Sciatic nerve (tissue), 2 donors: ENCODE measurements around the gene PASK. TPM values are rescaled to one million over a fixed set of nuclear protein-coding genes. Genes with fewer than 3 reads are reported as not detected.
"Not testable (repeated sequence)": the region's sequence is repeated elsewhere in the genome, so short reads cannot be mapped to it uniquely, and the experiment has no call there.

Source experiments
- ATAC-seq: fragments of 200-7000 bp; cut with Tn5 transposase; one replicate; pipeline ENCODE4 v1.9.1; 2020; ENCODE audit warnings: mild to moderate bottlenecking, moderate library complexity
- DNase-seq: peaks from one replicate; pipeline ENCODE4 v3.0.0-alpha.2; 2020; ENCODE audit warnings: low spot score
- intact Hi-C: fragments of 100-400 bp; cut with DNase I; formaldehyde crosslinking; loops from one replicate; pipeline ENCODE4 v1.14.2; 2022
- total RNA-seq: library from RNA; stranded (reverse); fragmentation: NEBNext Ultra II Directional; extraction: Animal tissue kit (Norgen Biotek cat#: 25700); gene quantifications from one replicate; pipeline ENCODE4 v1.2.1, GENCODE V29; 2021
- donor health status: DM: no; HTN: no; CAD: no.
- donor health status: DM: no; HTN: no; CAD: no.

The PASK gene
- 7.0 TPM for total RNA-seq

DNA sequence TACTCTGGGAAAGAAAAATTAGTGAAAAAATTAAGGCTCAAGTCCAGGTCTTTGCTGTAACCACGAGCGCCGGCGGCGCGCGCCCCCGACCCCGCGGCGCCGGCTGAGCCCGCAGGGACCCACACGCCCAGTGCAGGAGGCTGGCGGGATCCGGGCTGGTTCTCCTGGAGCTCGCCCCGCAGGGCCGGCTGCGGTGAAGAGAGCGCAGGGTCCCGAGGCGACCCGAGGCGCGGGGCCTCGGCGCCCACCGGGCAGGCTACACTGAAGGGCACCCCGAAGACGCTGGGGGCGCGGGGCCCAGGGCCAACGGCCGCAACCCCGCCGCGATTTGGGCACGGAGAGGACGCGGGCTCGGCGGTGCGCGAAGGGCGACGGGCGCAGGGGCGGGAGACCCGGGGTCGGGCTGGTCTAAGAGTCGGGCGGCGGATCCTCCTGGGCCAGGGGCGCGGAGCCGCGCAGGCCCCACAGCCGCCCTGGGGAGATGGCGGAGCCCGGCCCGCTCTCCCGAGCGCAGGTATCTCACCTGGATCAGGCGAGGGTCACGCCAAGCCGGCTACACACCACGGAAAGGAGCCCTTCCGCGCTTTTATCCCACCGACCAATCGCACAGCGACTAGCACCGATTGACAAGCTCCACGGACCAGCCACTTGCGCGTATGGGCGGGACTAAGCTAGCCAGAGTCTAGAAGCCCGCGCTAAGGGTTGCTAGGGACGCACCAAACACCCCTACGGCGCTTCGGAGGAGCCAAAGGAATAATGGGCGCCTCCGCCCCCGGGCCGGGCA lies at the start of gene PASK:
TSS of gene PASK (minus strand) at position 582 of the 784 bp plus-strand sequence. CDS start 6,440 bp downstream, outside the sequence.
- peak; percentile 97 for ATAC-seq
- DNase-seq, result peak; percentile 95
- intact Hi-C loops, result no loop called here

DNA sequence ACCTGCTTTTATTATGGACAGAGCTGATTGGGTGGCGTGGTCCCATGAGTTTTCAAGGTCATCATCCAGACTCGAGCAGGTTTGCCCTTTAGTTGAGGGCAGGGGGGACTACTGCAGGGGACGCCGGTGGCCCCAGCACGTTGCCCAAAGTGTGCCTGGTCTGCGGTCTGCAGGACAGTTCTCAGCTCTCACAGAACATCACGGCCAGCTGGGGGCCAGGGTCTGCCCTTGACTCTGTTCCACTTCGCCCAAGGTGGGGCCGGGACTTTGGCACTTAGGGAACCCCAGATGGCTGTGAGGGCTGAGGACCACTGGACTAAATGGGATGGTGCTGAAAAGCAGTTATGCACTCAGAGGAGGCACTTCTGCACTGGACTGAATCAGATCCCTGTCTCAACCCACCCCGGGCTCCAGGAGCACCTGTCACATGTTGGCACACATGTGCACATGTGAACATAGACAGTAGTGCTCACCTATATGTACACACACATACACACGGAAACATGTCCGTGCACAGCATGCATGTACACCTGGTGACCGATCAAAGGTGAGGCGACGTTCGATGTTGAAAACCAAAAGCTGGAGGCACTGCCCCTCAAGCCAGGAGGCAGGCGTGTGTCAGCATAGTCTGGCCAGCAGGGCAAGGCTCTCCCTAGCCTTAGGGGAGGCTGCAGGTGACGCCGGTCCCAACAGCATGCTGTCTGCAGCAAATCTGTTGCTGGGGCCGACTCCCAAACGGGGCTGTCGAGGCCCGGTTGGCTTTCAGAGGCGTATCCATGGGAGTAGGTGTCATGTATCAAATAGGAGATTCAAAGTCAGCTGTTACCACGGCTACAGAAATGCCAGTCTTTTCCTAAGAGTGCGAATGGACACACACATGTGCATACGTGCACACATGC lies 49.4 kb upstream of the PASK start:
- no peak for ATAC-seq
- intact Hi-C loops, result no loop called here
- no peak for DNase-seq

DNA sequence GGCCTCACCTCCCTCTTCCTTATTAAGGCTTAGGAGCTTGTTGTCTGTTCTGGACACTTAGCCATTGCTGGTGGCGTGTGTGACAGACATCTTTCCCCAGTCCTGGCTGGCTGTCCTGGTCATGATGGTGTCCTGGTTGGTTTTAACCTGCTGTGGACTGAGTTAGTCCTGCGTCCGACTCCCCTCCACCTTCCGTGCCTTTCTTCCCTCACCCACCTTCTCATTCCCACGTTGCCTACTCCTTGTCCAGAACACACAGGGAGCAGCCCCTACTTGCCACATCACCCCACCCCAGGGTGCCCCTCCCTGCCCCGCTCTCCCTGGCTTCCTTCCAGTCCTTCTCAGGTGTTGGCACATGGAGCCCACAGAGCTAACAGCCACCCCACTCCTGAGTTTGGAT lies 48.7 kb upstream of the PASK start:
- no peak for DNase-seq
- intact Hi-C loops, result no loop called here
- ATAC-seq, result no peak

DNA sequence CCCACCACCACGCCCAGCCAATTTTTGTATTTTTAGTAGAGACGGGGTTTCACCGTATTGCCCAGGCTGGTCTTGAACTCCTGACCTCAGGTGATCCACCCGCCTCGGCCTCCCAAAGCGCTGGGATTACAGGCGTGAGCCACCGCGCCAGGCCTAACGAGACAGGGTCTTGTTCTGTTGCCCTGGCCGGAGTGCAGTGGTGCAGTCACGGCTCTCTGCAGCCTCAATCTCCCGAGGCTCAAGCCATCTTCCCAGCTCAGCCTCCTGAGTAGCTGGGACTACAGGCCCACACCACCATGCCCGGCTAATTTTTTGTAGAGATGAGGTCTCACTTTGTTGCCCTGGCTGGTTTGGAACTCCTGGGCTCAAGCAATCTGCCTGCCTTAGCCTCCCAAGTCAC lies 48.0 kb upstream of the PASK start:
- ATAC-seq, intact Hi-C loops, DNase-seq: not testable (repeated sequence)

DNA sequence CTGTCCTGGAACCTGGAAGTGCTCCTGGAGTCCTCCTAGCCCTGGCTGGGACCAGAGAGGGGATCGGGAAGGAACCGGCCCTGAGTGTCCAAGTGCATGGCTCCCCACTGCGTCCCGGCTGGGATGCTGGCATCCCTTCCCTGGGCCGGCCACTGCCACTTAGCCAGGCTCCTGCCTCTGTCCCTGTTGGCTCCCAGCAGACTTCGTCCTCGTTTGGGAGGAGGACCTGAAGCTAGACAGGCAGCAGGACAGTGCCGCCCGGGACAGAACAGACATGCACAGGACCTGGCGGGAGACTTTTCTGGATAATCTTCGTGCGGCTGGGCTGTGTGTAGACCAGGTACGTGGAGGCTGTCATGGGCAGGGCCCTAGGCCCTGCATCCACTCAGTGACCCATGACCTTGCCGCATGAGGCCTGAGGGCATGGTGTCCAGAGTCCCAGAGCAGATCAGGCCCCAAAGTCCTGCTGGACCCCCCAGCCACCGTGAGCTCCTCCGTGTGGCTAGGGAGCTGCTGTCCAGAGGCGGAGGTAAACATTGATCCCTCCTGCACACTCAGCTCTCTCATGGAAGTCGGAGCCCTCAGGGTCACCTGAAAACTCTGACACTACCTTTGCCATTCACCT lies 46.3 kb upstream of the PASK start:
- intact Hi-C loops, result no loop called here
- no peak for ATAC-seq
- peak; percentile 42 for DNase-seq

DNA sequence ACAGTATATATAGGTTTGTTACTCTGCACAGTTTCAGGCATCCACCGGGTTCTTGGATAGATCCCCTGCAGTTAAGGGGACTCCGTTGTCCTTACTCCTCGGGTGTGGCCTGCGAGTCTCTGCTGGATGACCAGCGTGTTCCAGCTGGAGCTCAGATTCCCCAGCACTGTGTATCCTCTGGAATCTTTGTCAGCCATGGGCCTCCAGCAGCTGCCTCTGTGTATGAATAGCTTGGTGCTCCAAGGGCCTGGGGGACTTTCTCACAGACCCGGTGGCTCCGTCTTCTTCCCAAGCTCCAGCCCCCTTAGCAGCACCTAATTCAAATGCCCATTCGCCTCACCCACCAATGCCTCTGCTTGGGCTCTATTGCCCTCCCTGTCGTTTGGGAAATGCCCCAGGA lies 45.5 kb upstream of the PASK start:
- no peak for ATAC-seq
- DNase-seq, result peak; percentile 19
- intact Hi-C loops, result no loop called here

DNA sequence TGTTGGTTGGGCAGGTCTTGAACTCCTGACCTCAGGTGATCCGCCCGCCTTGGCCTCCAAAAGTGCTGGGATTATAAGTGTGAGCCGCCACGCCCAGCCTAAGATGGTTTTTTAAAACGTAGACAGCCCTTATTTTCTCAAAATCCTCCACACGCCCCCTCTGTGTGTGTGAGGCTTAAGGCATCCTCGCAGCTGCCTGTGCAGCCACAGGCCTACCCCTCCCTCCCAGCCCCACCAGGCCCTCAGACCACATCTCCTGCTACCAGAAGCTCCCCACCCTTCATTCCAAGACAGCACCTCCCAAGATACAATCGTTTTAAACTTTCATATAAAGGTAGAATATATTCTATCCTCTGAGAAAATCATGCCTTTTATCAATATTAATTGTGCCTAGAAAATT lies 44.0 kb upstream of the PASK start:
- DNase-seq, result no peak
- ATAC-seq, result no peak
- intact Hi-C loops, result no loop called here

DNA sequence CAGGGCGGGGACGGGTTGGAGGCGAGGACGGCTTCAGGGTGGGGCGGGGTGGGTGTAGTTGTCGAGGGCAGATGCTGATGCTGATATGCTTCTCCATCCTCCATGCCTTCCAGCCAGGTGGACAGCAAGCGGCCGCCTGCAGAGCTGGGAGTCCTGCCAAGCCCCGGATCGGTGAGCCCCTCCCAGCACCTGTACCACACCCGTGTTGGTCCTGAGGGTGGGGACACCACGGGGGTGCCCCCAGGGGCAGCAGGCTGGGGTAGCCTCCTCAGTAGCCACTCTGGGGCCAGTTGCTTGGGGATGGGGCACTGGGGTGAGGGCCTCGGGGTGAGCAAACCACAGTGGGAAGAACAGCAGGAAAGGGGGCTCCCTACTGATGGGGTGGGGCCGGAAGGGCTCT lies 41.8 kb upstream of the PASK start:
- ATAC-seq (no peak), DNase-seq (no peak)
- intact Hi-C loops, result no loop called here

DNA sequence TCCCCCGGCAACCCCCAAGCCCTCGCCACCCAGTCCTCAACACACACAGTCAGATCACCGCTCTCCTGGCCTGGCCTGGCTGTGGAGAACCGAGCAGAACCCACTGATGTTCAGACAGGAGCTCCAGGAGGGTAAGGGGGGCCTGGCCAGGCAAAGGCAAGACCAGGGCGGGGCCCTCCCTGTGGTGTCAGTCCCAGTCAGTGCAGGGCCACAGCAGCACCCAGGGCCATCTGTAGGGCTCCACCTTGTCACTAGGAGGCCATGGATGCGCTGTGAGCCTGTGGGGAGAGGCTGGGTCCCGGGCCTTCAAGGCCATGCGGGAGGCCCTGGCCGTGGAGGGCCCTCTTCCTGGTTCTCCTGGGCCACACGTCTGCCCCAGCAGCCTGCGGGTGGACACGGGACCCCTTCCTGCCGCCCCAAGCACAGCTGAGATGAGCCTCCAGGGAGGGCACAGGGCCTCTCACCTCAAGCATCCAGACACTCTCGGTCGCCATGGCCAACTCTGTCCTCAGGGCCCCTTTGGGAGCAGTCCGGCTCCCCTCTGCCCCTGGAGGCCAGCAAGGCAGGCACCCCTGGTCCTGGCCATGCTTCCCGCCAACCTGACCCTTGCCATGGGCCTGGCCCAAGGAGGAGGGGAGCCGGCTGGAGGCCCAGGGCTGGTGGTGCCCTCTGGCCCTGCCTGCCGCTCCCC lies 41.2 kb upstream of the PASK start:
- intact Hi-C loops, result no loop called here
- peak; percentile 16 for ATAC-seq
- no peak for DNase-seq

DNA sequence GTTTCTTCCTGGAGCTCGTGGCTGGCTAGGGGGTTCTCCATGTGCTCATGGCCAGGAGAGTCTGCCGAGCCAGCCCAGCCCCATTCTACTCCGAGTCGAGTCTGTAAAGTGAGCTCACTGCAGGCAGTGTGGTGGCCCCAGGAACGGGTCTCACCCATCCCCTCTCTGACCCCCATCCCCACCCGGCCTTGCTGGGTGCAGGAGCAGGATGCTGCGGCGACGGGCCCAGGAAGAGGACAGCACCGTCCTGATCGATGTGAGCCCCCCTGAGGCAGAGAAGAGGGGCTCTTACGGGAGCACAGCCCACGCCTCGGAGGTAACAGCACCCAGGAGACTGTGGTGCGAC lies 40.6 kb upstream of the PASK start:
- no peak for ATAC-seq

DNA sequence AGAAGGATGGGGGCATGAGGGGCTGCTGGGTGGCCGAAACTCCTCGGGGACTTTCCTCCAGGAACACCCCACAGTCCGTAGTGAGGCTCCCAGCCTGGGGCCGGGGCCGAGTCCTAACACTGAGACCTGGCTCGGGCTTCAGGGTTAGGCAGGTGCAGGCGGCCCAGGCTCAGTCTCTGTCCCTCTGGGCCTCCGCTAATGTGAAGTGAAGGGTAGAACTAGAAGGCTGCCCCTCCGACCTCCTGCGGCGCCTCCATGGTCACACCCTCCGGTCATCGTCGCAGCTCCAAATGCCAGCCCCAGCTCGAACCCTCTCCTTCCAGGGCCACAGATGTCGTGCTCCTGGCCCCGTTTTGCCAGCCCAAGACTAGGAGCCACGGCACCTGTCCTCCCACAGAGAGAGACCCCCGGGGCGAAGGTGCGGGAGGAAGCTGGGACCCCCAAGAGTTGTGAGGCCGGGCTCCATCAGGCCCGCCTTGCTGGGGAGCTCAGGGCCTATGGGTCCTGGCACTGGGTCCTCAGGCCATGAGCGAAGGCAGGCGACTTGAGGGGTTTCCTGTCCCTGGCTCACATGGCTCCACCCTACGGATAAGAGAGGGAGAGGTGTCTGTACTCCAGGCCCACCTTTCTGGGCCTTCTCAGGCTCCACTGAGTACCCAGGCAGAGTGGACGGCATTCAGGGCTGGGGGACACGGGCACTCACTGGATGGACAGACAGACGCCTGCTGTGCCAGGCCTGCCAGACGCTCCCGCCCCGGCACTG lies 40.0 kb upstream of the PASK start:
- intact Hi-C loops, result no loop called here
- ATAC-seq, result no peak
- no peak for DNase-seq

More for the DNA sequence above, 40.6 kb upstream of the PASK start:
- no peak for DNase-seq
- intact Hi-C loops, result no loop called here

DNA sequence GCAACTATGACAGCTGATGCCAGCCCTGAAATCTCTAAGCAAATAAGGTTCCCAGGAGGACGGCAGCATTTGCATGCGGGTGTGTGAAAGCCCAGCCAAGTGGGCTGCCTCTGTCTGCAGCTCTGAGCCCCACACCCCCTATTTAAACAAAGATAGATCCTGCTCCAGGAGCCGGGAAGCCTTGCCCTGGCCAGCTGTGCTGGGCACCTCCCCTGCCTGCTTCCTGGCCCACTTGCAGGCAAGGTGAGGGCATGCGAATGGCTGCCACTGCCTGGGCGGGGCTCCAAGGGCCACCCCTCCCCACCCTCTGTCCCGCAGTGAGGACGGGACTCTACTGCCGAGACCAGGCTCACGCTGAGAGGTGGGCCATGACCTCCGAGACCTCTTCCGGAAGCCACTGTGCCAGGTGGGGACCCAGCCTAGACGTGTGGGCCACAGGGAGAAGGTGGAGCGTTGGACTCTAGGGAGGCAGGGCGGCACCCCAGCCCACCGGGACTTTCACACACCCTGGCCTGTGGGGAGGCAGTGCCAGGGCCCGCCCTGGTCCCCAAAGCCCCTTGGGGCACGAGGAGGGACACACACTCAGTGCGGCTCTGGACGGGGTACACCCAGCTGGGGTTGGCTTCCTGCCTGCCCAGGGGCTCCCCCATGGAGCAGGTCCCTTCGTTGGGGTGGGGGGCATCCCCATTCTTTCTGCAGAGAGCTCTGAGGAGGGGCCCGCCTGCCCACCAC lies 39.3 kb upstream of the PASK start, which contains the start of gene ANO7:
TSS of gene ANO7 (plus strand) at position 317 of the 732 bp plus-strand sequence. CDS start 1,387 bp downstream, outside the sequence.
- intact Hi-C loops, result no loop called here
- ATAC-seq, result peak; percentile 25

DNA sequence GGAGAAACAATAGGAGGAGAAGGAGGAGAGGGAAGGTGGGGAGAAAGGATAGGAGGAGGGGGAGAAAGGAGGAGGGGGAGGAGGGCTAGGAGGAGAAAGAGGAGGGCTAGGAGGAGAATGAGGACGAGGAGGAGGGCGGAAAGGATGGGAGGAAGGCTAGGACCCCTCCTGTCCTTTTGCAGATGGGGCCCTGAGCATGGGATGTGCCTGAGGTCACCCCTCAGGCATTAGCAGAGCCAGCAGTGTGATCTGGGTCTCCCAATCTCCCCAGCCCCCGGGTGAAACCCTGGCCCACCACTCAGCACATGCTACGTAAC lies 38.6 kb upstream of the PASK start:
- intact Hi-C loops, result no loop called here
- no peak for DNase-seq
- no peak for ATAC-seq

More for the DNA sequence above, 39.3 kb upstream of the PASK start, which contains the start of gene ANO7:
- no peak for DNase-seq

DNA sequence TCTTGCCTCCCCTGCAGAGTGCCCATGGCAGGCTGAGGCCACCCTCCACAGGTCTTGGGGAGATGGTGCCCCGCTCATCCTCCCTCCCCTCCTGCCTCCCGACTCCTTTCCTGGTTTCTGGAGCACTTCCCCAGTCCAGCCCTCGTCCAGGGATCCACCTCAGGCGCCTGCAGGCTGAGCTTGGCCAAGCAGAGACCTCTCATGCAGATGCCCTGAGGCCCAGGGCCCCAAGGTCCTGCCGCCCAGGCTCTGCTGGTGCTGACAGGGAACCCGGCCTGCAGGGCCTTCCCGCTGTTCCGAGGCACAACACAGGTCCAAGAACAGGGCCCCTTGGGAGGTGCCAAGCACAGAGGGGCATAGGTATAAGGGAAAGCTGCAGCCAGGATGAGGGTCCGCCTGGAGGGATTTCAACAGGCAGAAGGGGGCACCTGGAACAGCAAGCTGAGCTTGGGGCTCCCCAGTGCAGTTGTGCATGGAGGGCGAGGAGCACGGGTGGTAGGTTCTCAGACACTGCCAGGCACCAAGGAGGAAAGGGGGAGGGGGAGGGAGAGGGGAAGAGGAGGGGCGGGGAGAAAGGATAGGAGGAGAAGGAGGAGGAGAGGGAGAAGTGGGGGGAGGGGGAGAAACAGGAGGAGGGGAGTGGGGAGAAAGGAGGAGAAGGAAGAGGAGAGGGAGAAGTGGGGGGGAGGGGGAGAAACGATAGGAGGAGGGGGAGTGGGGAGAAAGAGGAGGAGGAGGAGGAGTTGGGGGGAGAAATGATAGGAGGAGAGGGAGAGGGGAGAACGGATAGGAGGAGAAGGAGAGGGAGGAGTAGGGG lies 38.0 kb upstream of the PASK start:
- DNase-seq (no peak), ATAC-seq (no peak)
- intact Hi-C loops, result no loop called here

DNA sequence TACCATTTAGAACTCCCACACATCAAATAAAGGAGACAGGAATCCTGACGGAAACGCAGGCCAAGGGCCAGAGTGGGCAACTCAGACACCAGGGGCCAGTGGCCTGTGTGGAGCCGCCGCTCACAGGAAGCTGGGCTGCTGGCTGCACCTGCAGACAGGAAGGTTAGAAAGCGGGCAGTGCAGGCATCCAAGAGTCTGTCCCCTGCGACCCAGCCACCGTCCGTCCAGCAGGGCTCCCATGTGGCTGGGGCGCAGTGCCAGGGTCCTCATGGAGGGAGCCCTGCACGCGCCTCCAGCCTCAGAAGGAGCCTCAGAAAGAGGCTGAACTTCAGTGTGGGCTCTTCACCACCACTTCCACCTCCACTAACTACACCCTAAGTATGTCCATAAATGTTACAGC lies 36.7 kb upstream of the PASK start:
- ATAC-seq (no peak), DNase-seq (no peak)
- intact Hi-C loops, result no loop called here

DNA sequence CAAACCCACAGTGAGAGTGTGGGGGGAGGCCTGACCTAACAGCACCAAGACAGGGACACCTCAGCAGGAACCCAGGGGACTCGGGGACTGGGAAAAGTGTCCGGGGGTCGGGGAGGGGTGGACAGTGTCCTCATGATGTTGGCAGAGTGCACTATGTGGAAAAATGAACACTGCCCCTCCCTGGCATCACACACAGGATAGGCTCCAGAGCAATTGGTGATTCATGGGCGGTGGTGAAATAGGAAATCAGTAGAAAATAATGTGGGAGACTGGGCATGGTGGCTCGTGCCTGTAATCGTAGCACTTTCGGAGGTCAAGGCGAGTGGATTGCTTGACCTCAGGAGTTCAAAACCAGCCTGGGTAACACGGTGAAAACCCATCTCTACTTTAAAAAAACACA lies 35.6 kb upstream of the PASK start:
- ATAC-seq (no peak), DNase-seq (no peak)
- intact Hi-C loops, result no loop called here

DNA sequence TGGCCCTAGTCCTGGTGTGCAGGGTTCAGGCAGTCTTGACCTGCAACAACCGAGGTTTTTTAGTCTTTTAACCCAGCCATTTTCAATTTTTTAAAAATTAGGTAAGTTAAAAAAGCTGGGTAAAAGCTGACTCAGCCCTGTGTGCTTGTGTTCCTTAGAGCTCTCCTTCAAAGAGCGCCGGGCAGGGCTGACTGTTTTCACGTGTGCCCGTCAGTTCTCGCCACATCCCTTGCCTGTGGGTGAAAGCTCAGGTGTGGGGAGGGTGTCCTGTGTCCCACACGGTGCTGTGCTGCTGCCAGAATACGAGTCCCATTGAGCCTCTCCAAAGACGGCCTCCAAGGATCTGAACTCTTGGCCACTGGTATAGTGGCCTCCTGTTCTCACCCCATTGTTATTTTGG lies 33.9 kb upstream of the PASK start:
- no peak for ATAC-seq
- DNase-seq, result no peak
- intact Hi-C loops, result no loop called here
